ENCODE results near the gene IPCEF1.
"Not testable (repeated sequence)": the region's sequence is repeated elsewhere in the genome, so short reads cannot be mapped to it uniquely, and the experiment has no call there.

The IPCEF1 gene

DNA sequence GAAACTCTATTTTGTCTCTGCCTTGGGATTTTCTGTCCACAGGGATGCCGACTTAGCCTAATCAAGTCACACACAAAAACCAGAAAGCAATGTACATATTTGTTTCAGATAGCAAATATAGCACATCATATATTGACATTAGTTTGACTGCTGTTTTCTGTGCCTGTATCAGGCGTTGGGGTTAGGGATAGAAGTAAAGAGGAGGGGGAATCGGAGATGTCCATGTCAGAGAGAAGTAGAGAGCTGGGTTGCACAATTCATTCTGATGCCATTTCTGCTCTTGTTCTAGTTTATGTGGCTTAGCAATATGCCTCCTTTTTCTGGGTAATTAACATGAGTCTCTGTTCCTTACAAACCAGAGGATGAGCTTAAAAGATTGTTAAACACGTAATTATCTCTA lies 14.7 kb upstream of the IPCEF1 start:
- no peak for DNase-seq

DNA sequence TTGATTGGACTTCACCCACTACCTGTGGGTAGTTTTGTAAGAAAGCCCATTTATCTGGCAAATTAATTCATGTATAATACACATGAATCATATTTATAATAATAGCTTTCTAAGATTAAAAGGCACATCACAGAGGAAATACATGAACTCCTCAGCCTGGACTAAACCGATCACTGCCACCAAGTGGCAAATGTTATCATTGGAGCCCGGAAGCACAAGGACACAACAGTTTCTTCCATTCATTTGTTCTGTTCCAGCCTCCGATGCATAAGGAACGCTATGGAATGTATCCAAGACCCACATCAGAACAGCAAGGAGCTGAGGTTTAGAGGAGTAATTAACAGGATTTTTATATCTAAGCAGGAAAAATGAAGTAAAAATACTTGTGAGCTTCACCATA lies 13.9 kb upstream of the IPCEF1 start:
- DNase-seq, result no peak

DNA sequence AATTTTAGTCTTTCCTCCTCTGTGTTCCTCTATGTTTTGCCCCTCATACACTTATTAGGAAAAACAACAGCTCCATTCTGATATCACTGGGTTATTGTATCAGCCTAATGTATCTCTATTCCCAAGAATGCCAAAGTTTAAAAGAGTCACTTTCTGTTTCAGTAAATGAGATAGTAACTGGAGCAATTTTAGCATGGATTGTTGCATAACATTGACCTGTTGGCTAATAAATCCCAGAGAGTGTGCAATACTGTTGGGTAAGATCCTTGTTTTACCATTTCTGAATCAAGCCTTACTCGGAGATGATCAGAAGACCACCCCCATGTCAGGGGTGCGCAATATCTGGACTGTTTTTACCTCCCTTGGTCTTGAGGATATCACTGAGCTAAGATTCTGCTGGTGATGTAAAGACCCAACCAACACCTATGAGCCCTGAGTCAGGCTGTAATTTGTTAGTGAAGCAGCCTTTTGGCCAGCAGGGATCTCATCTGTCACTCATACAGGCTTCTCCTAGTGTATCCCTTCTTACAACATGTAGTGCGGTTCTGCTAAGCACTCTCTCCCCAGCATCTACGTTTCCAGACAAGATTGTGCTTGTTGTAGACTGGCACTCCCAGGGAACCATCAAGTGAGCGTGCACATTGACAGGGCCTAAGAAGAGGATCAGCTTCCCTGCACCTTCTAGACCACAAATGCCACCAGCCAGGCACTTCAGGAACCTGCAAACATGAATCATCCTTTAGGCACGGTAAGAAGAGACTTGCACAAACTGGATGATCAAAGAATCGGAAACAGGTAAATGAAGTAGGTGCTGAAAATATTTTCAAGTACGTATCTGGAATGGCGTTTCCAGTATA lies 11.5 kb upstream of the IPCEF1 start:
- DNase-seq, result no peak

DNA sequence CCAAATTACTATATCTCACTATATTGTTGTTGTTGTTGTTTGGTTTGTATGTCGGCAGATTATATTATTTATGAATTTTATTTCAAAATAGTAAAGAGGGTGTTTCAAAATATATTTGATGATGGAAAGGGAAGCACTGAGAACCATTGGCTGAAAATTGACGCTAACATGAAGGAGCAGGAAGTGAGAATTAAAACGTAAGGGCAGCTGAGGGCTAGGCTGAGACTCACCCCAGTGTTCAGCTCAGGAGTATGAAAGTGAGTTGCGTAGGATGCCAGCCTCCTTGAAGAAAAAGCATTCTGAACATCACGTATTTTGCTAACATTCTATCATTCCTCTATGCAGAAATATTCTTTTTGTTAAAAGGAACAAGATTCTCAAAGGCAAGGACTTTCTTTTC lies 10.7 kb upstream of the IPCEF1 start:
- no peak for DNase-seq

DNA sequence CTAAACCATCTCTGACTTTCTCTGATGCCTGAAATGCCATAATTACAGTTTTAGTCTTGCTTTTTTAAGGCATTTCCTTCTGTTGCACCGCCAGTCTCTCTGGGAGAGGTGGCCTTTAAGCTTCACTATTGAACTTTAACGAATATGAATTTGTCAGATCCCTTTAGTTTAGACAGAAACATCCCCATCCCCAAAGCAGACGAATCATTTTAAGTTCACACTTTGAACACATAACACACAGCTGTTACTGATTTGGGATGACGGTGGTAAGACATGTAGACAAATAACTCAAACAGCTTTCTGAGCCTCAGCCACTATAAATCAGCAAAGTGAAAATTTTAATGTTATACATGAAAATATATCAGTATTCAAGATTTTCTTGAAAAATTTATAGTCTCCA lies 7.2 kb upstream of the IPCEF1 start:
- no peak for DNase-seq

DNA sequence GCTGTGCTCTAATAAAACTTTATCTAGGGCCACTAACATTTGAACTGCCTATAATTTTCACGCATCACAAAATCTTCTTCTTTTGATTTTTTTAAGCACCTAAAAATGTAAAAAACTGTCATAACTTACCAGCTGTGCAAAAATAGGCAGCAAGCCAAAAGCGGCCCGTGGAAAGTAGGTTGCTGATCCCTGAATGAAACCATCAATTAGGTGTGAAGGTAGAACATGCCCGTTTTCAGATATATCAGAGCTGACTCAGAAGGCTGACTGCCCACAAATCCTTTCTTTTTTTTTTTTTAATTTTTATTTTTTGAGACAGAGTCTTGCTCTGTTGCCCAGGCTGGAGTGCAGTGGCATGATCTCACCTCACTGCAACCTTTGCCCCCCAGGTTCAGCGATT lies 4.9 kb upstream of the IPCEF1 start:
- DNase-seq, result no peak

DNA sequence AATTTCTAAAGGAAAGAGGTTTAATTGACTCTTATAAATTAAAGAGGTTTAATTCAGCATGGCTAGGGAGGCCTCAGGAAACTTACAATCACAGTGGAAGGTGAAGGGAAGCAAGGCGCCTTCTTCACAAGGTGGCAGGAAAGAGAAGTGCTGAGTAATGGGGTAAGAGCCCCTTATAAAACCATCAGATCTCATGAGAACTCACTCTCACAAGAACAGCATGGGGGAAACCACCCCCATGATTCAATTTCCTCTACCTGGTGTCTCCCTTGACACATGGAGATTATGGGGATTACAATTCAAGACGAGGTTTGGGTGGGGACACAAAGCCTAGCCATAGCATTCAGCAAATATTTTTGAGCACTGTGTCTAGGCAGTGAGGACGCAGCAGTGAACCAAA lies 3.9 kb upstream of the IPCEF1 start:
- DNase-seq, result no peak

DNA sequence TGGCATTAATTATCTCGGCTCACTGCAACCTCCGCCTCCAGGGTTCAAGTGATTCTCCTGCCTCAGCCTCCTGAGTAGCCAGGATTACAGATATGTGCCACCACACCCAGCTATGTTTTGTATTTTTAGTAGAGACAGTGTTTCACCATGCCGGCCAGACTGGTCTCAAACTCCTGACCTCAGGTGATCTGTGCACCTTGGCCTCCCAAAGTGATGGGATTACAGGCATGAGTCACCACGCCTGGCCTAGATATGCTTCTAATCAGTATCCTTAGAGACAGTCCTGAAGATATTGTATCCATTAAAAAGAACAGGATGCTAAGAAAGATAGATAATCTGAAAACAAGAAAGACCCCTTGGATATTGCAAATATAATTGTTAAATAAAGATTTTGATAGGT lies 3.1 kb upstream of the IPCEF1 start:
- no peak for DNase-seq

DNA sequence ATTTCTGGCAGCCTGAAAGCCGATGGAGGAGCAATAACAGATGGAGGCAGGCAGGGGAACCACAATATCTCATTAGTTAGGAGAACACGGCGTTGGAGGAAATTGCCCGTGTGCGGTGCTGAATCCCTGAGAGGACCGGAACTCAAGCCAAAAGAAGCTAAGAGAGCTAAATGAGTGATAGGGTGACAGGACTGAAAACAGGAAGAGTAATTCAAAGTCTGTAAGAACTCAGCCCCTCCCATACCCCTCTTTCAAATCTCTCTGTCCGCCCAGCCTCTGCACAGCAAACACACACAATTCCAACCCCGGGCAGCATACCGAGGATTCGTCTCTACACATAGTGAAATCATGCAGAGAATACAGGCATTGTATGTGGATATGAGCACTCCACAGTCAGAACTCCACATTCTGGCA lies 2.6 kb upstream of the IPCEF1 start:
- DNase-seq, result no peak

DNA sequence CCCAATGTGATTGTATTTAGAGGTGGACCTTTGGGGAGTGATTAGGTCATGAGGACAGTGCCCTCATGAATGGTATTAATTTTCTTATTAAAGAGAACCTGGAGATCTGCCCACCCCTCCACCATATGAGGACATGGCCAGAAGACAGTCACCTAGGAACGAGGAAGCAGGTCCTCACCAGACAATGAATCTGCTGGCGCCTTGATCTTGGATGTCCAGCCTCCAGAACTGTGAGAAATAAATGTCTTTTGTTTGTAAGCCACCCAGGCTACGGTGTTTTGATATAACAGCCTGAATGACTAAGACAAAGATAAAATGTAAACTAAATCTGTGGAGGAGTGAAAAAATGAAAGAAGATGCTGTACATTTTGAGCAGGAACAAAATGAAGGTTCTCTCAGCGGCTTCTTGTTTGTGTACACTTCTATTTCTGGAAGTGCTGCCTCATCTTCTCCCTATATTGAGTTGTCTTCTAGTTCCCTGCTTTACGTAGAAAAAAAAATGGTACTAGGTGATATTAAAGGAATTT lies 1.5 kb upstream of the IPCEF1 start:
- no peak for DNase-seq

DNA sequence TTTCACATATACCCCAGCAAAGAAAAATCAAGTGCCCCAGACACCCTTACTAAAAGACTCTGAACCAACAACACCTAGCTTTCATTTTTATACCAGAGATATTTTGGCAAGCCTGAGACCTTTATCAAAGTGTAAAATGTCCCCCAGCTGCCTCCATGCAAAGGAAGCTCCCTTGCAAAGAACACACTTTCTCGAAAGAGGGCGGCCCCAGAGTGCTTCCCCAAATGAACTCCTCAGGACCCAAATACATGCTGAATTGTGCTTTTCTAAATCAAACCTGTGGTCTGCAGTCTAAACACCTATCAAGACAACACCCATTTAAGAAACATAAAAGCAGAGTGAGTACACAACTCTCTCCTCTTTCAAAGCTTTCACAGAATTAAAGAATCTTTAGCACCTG lies 490 bp downstream of the IPCEF1 start:
- no peak for DNase-seq

DNA sequence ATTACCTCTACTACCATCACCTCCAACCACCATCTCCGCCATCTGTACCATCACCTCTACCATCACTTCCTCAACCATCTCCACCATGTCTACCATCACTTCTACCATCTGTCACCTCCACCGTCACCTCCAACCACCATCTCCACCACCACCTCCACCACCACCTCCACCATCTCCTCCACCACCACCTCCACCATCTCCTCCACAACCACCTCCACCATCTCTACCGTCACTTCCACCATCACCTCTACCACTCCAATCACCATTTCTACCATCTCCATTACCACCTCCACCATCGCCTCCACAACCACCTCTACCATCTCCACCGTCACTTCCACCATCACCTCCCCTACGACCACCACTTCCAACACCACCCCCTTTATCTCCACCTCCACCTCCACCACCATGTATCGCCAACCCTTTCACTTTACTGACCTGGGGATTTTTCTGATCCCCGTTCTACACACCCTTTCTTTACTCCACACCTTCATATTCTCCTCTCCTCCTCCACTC lies 2.3 kb downstream of the IPCEF1 start:
- DNase-seq, result no peak

DNA sequence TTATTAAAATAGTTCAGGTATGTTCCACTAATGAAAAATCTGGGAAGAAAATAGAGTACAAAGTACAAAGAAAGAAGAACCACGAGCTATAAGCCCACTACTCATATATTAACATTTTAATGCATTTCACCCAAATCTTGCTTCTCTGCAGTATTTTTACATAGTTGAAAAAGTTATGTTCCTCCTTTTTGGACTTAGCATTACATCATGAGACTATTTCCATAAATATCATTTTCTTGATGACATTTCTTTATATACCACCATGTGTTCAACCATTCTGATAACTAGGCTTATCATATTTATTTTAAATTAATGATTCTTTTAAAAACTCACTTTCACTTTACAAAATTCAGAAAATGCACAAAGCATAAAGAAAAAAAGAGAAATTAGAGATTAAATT lies 3.0 kb downstream of the IPCEF1 start:
- no peak for DNase-seq

DNA sequence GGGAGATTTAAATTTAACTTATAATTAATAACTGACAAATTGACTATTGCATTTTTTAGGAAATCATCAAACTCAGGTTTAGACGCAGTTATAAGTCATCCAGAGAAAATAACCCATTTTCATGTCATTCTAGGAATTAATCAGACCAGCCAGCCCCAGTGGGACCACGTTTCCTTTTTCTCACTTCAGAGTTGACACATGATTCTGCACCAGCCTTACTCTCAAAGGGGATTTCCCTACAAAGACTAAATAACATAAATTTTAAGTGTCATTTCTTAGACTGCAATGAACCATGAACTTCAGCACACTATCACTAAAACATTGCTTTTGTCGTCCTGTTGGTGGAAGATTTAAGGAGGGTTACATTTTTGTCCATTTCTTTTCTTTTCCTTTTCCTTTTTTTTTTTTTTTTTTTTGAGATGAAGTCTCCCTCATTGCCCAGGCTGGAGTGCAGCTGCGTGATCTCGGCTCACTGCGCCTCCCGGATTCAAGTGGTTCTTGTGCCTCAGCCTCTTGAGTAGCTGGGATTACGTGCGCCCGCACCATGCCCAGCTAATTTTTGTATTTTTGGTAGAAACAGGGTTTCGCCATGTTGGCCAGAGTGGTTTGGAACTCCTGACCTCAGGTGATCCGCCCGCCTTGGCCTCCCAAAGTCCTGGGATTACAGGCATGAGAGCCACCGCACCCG lies 3.6 kb downstream of the IPCEF1 start:
- no peak for DNase-seq

DNA sequence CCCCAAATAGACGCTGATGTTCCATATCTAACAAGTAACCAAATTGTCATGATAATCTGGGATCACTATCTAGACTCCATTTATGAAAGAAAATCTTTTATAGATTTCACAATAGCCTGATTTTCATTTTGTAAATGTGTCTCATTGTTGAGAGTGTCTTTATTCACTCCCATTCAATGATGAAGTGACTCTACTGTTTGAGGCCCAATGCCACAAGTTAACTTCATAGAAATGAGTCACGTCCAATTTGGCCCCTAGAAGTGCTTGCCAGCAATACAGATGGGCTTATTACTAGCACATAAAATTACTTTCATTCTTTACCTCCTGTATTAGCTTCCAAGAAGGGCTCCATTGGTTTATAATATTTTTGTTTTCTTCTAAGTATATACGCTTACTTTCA lies 6.3 kb downstream of the IPCEF1 start:
- no peak for DNase-seq

DNA sequence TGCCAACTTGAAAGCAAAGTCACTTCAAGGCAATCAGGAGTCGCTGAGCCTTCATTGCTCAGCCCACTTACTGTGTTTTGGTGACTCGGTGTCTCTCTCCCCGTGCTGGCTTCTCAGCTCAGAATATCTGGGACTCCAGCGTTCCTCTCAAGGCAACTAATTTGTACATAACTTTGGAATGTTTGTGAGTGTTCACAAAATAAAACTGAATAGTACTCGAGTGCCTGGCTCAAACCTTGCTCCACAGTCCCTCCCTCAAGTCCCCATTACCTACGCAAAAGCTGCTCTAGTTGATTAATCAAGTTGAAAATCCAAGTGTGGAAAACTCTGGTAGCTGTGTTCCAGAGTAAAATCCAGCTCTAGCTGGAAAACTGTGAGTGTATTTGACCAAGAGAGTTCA lies 8.6 kb downstream of the IPCEF1 start:
- no peak for DNase-seq

DNA sequence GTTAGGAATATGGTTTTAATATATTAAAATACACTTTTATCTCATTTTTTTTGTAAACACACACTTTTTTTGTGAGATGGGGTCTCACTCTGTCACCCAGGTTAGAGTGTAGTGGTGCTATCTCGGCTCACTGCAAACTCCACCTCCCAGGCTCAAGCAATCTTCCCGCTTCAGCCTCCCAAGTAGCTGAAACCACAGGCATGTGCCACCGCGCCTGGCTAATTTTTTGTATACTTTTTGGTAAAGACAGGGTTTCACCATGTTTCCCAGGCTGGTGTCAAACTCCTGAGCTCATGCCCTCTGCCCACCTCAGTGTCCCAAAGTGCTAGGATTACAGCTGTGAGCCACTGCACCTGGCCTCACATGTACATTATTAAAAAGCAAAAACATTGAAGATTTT lies 10.8 kb downstream of the IPCEF1 start:
- no peak for DNase-seq

DNA sequence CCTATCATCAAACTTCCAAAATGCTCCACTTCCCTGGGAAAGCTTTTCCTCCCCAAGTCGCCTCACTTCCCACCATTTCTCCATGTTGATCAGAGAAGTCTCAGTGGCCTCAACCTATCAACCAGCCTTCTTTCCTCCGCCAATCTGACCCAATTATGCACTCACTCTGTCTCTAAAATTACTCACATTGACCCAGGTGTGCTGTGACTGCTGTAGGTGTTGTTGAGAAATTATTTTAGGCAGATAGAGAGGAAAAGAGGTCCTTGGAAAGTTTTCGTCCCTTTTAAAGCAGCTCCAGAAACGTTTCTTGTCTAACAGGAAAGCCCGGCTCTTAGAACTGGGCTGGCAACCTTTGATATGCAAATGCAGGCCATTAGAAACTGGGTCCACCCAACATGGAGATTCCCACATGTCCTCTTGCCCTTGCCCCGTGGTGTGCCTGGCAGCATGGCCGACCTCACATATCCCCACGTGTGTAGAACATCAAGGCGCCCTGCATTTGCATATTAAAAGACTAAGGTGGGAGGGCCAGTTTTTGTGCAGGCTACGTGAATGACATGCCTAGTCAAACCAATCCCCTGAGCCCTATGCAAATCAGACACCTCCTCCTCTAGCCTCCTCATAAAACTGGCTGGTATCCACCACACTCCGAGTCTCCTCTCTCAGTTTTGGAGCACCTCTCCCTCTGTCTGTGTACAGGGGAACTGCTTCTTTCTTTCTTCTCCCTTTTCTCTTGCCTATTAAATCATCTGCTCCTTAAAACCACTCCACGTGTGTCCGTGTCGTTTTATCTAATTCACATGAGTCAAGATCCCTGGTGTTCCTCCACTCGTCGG lies 12.9 kb downstream of the IPCEF1 start:
- DNase-seq, result no peak

DNA sequence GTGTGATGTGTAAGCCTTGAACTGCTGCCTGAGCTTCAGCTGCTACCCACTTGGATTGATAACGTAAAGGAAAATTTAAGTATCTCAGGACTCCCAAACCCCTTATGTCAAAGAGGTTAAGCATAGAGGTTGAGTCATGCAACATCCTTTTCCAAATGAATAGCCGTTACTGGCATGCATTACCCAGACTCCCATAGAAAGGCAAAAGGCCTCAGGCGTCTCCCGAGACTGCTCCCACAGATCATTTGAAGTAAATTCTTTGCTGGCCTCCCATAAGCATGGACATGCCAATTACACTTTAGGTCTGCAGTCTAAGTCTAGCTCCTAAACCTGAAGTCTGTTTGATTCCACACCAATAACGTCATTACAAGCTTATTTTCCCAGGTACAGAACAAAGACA lies 14.7 kb downstream of the IPCEF1 start:
- DNase-seq, result no peak

DNA sequence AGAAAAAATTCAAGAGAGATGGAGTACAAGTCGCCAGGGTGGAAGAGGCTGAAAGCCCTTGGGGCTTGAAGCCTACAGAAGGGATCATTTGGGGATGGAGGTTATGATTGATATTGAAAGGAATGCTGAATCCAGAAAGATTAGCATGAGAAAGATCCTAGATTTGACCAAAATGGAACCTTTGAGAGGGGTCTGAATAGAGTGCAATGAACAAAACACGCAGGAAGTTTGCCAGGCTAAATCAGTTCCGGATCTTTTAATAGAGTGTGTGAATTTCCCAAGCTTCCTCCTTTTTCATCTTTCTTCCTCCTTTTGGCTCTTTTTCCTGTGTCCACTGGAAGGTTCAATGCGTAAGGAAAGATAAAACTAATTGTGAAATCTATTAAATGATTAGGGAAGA lies 15.3 kb downstream of the IPCEF1 start:
- DNase-seq, result no peak

DNA sequence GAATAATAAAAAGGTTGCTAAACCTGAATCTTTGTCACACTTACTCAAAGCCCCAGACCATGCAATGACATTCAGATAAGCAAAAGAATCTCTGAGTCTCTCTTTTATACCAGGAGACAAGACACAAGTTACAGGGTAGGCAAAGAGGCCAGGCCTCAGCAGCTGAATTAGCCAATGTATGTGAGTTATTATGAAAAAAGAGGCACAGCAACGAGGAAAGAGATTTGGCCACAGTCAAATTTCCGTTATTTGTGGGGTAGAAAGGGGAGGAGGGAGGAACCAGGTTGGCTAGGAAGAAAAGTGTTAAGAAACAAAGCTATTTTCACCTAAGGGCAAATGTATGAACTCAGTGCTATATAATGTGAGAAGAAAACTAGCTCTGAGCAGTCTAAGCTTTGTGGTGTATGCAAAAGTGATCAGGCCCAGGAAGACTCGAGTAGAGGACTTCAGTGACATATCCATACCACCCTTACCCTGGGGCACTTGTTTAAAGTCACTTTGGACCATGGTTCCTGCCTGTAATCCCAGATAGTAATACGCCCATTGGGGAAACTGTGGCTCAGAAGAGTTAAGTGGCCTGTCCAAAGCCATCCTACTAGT lies 19.1 kb downstream of the IPCEF1 start:
- DNase-seq, result no peak

DNA sequence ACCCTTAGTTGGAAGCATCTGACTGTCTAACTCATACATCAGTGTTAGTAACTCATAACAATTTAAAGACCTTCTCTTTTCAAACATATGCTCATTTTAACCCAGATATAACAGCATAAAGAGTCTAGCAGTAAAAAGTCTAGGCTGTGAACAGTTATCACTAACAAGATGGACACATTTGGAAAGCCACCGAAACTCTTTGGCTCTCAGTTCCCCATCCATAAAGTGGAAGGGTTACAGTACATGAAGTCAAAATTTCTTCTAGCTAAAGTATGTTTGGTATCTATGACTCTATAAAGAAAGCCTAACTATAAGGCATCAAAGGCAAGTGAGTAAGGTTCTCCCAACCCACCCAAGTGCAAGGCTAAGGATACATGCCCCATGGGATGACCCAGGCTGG lies 22.5 kb downstream of the IPCEF1 start:
- not testable (repeated sequence) for DNase-seq

DNA sequence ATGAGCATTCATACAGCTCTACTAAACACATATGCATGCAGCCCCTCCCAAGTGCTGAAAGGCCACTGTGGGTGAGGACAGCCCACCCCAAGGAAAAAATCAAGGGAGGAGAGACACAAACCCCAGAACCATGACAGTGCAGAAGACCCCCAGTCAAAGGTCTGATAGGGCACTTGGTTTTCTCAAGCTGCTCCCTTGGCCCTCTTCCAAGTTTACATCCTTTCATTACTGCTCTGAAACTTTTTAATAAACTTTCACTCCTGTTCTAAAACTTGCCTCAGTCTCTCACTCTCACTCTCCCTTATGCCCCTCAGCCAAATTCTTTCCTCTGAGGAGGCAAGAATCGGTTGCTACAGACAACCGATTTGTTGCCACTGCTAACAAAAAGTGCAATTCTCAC lies 24.9 kb downstream of the IPCEF1 start:
- no peak for DNase-seq
